ENCODE measurements around the gene FOXC2.

GRCh38 chr16:86587487-86587886 lies 20.9 kb downstream of the FOXC2 start:
- no peak for TF ChIP-seq CTCF (IDR thresholded peaks at IDR 0.05)
- no peak for TF ChIP-seq EP300 (IDR thresholded peaks at IDR 0.05)
- no peak for TF ChIP-seq POLR2A (IDR thresholded peaks at IDR 0.05)

All from suprapubic skin (tissue), 3 donors.